Measurements from ENCODE around the gene SLC25A1.

GRCh38 chr22:19222242-19223005 is 43.9 kb upstream of the SLC25A1 start:
- TF ChIP-seq ESRRG (CRISPR knock-in tag; IDR thresholded peaks at IDR 0.05) (no peak), CREB5 (CRISPR knock-in tag; IDR thresholded peaks at IDR 0.05; ENCODE audit: low read depth) (no peak)
